Lower leg skin (tissue), 4 donors: ENCODE data around the gene LIX1L. TPM values are rescaled to one million over a fixed set of nuclear protein-coding genes. Genes with fewer than 3 reads are reported as not detected.

Source experiments
- DNase-seq, 2 donors: peaks; one replicate each; pipeline ENCODE4 v3.0.0-alpha.2; 2019; ENCODE audit warnings: low spot score in 2 of 2
- H3K4me3 ChIP-seq: fragments of 200-600 bp; sonication (generic); 2 replicates; pipeline ENCODE4 v1.5.1; 2017; ENCODE audit warnings: mild to moderate bottlenecking, low read depth; ENCODE audit not compliant: poor library complexity, severe bottlenecking
- CTCF ChIP-seq, 3 donors: fragments of 450-650 bp; IDR thresholded peaks; one replicate each; pipeline ENCODE4 v1.5.1; 2016; ENCODE audit warnings: antibody characterized with exemption in 3 of 3, mild to moderate bottlenecking in 3 of 3, moderate library complexity in 2 of 3
- POLR2A ChIP-seq, 2 donors: fragments of 450-650 bp; IDR thresholded peaks; one replicate each; pipeline ENCODE4 v1.6.1; 2016 to 2017; ENCODE audit warnings: antibody characterized with exemption in 2 of 2, mild to moderate bottlenecking in 1 of 2, moderate library complexity in 1 of 2
- WGBS, 2 donors: methylation state at CpG; one replicate each; pipeline ENCODE4 v1.1.5; 2018; 5-methylcytosine and 5-hydroxymethylcytosine counted together
- intact Hi-C: fragments of 100-400 bp; cut with DNase I; formaldehyde crosslinking; loops from one replicate; pipeline ENCODE4 v1.15.0; 2023; ENCODE audit warnings: low total_unique reads
- total RNA-seq, 4 donors: library from RNA; depleted of rRNA; stranded (reverse); fragments of >200 nt; gene quantifications; one replicate each; pipeline ENCODE4 v1.1.0, GENCODE V29; 2016

Gene LIX1L
- total RNA-seq, 4 donors from 2014 or later = 4.6 to 14.2 (median 7.7) TPM

GRCh38 chr1:145983206-145983675, 25.4 kb upstream of the LIX1L start:
- WGBS, 2 donors = 58 to 67% methylated on average over 1 of the region's 1 CpG
- no peak for DNase-seq

GRCh38 chr1:145982010-145982723, 24.4 kb upstream of the LIX1L start:
- intact Hi-C loops = no loop called here
- no peak for TF ChIP-seq POLR2A (IDR thresholded peaks at IDR 0.05)
- TF ChIP-seq CTCF (IDR thresholded peaks at IDR 0.05) = no peak
- H3K4me3 ChIP-seq = no peak overlapping the region
- DNase-seq = no peak
- 48 to 61% methylated on average over 6 of the region's 6 CpGs for WGBS, 2 donors

More at GRCh38 chr1:145983206-145983675, 25.4 kb upstream of the LIX1L start:
- no peak for TF ChIP-seq CTCF (IDR thresholded peaks at IDR 0.05)
- TF ChIP-seq POLR2A (IDR thresholded peaks at IDR 0.05) = no peak
- no peak overlapping the region for H3K4me3 ChIP-seq
- intact Hi-C loops = no loop called here

- no peak overlapping the region for H3K4me3 ChIP-seq
- DNase-seq = peak in 1 of 2 donors; percentile 78
- WGBS, 2 donors = 50 to 92% methylated on average over 1 of the region's 1 CpG
- TF ChIP-seq CTCF (IDR thresholded peaks at IDR 0.05) = no peak
- no peak for TF ChIP-seq POLR2A (IDR thresholded peaks at IDR 0.05)
- intact Hi-C loops = no loop called here
Observed at GRCh38 chr1:145980457-145980994, 22.7 kb upstream of the LIX1L start.

- DNase-seq = peak in 1 of 2 donors; percentile 90
- WGBS, 2 donors = 29 to 35% methylated on average over 7 of the region's 7 CpGs
- intact Hi-C loops = loop anchor here (2.0 kb wide), 1 partner anchor 27 kb away; no protein-coding TSS in a partner anchor
- H3K4me3 ChIP-seq = no peak overlapping the region
- TF ChIP-seq CTCF (IDR thresholded peaks at IDR 0.05) (no peak), POLR2A (IDR thresholded peaks at IDR 0.05) (peak in 1 of 2 donors; percentile 33)
Observed at GRCh38 chr1:145979746-145980456, 22.1 kb upstream of the LIX1L start.

- intact Hi-C loops = loop anchor here (2.0 kb wide), 1 partner anchor 28 kb away; no protein-coding TSS in a partner anchor
- no peak for TF ChIP-seq POLR2A (IDR thresholded peaks at IDR 0.05)
- no peak overlapping the region for H3K4me3 ChIP-seq
- WGBS, 2 donors = 2 to 5% methylated on average over 9 of the region's 9 CpGs
- peak; percentile 98 for DNase-seq
Observed at GRCh38 chr1:145978854-145979745, 21.3 kb upstream of the LIX1L start.
